B cell (primary cell): Measurements from ENCODE around the gene CTNNA2. TPM values are rescaled to one million over a fixed set of nuclear protein-coding genes. Genes with fewer than 3 reads are reported as not detected.

ENCODE experiments used
- ATAC-seq: fragments of 200-7000 bp; cut with Tn5 transposase; one replicate; pipeline ENCODE4 v1.10.0; 2021; ENCODE audit warnings: low read depth, mild to moderate bottlenecking, moderate number of reproducible peaks, moderate library complexity
- CTCF ChIA-PET: fragments of 350-600 bp; sonication (Branson Sonifier 250); formaldehyde crosslinking; loops from one replicate; lab custom pipeline; 2021; ENCODE audit warnings: antibody characterized with exemption, inconsistent platforms; lab: Charles Lee
- POLR2A ChIA-PET: fragments of 350-600 bp; sonication (Branson Sonifier 250); formaldehyde crosslinking; loops from one replicate; lab custom pipeline; 2021; ENCODE audit warnings: antibody characterized with exemption; lab: Charles Lee
- DNase-seq: peaks from one replicate; pipeline ENCODE4 v3.0.0; 2013
- H2AFZ ChIP-seq: 2 replicates; pipeline ENCODE4 v1.6.1; 2012; ENCODE audit warnings: mild to moderate bottlenecking, low read depth, low read length; ENCODE audit not compliant: insufficient read depth, poor library complexity, severe bottlenecking
- H3K27ac ChIP-seq, 2 donors: 1 replicate in 1 of 2; 2 replicates in 1 of 2; pipeline ENCODE4 v1.5.1; 2012 to 2013; ENCODE audit warnings: low read length in 2 of 2, mild to moderate bottlenecking in 2 of 2, moderate library complexity in 1 of 2
- H3K27me3 ChIP-seq, 4 experiments: fragments of 200-600 bp in 1 of 4; sonication (generic) in 1 of 4; replicated peaks in 1 of 4; 1 replicate in 2 of 4; 2 replicates in 2 of 4; pipeline versions ENCODE4 v1.6.1 to v1.7.0; 2013 to 2016; ENCODE audit warnings: low read length in 3 of 4, mild to moderate bottlenecking in 2 of 4, mixed read lengths in 1 of 4, moderate library complexity in 1 of 4; ENCODE audit not compliant: insufficient read depth in 4 of 4, control insufficient read depth in 3 of 4; ENCODE audit errors: control extremely low read depth in 1 of 4
- H3K36me3 ChIP-seq, 2 experiments: replicated peaks in 1 of 2; 1 replicate in 1 of 2; 2 replicates in 1 of 2; pipeline versions ENCODE4 v1.6.1 to v1.7.1; 2013; ENCODE audit warnings: low read length in 1 of 2; ENCODE audit not compliant: insufficient read depth in 2 of 2, control insufficient read depth in 1 of 2; ENCODE audit errors: control extremely low read depth in 1 of 2, extremely low read depth in 1 of 2
- H3K4me1 ChIP-seq, 2 donors: fragments of 200-600 bp in 1 of 2; sonication (generic) in 1 of 2; 1 replicate in 1 of 2; 2 replicates in 1 of 2; pipeline versions ENCODE4 v1.5.1 to v1.6.1; 2013 to 2017; ENCODE audit warnings: low read length in 2 of 2; ENCODE audit not compliant: control insufficient read depth in 2 of 2, insufficient read depth in 2 of 2
- H3K4me2 ChIP-seq: replicated peaks from 2 replicates; pipeline ENCODE3; 2012; ENCODE audit warnings: mild to moderate bottlenecking, low read depth, low read length; ENCODE audit not compliant: poor library complexity, severe bottlenecking
- H3K4me3 ChIP-seq, 5 experiments: fragments of 200-600 bp in 1 of 5; sonication (generic) in 1 of 5; 1 replicate in 3 of 5; 2 replicates in 2 of 5; pipeline versions ENCODE4 v1.5.1 to v1.7.0; 2011 to 2016; ENCODE audit warnings: low read length in 4 of 5, mild to moderate bottlenecking in 4 of 5, low read depth in 2 of 5, control low read depth in 1 of 5, moderate library complexity in 1 of 5; ENCODE audit not compliant: insufficient read depth in 1 of 5; ENCODE audit errors: control extremely low read depth in 1 of 5, extremely low read depth in 1 of 5
- H3K79me2 ChIP-seq: fragments of 200-600 bp; sonication (generic); one replicate; pipeline ENCODE4 v1.6.0; 2016; ENCODE audit warnings: low read length; ENCODE audit not compliant: control insufficient read depth, insufficient read depth
- H3K9ac ChIP-seq: fragments of 200-600 bp; sonication (generic); 2 replicates; pipeline ENCODE4 v1.6.1; 2017; ENCODE audit warnings: mild to moderate bottlenecking, low read length, moderate library complexity
- H3K9me3 ChIP-seq, 3 donors: one replicate each; pipeline versions ENCODE4 v1.6.1 to v1.7.1; 2013; ENCODE audit warnings: low read length in 2 of 3; ENCODE audit not compliant: control insufficient read depth in 2 of 3, insufficient read depth in 1 of 3; ENCODE audit errors: control extremely low read depth in 1 of 3
- H4K20me1 ChIP-seq: 2 replicates; pipeline ENCODE4 v1.6.0; 2012; ENCODE audit warnings: mild to moderate bottlenecking, low read length; ENCODE audit not compliant: insufficient read depth, control insufficient read depth, poor library complexity, severe bottlenecking
- H3K27ac Mint-ChIP-seq: one replicate; pipeline ENCODE4 v1.8.0; 2021; ENCODE audit warnings: mixed read lengths
- H3K27me3 Mint-ChIP-seq: one replicate; pipeline ENCODE4 v1.8.0; 2021; ENCODE audit warnings: mixed read lengths
- H3K4me1 Mint-ChIP-seq: one replicate; pipeline ENCODE4 v1.8.0; 2021; ENCODE audit warnings: mixed read lengths
- H3K4me3 Mint-ChIP-seq: one replicate; pipeline ENCODE4 v1.8.0; 2021; ENCODE audit warnings: mixed read lengths
- H3K9me3 Mint-ChIP-seq: one replicate; pipeline ENCODE4 v1.8.0; 2022; ENCODE audit warnings: mixed read lengths; ENCODE audit not compliant: insufficient read depth
- CTCF ChIP-seq: fragments of 200-600 bp; IDR thresholded peaks from one replicate; pipeline ENCODE4 v1.8.0; 2022; ENCODE audit warnings: antibody characterized with exemption, mild to moderate bottlenecking
- EZH2 ChIP-seq: IDR thresholded peaks from 2 replicates; pipeline ENCODE4 v1.6.1; 2012; ENCODE audit warnings: borderline replicate concordance, low read depth, mild to moderate bottlenecking, moderate library complexity, low read length; ENCODE audit not compliant: insufficient read depth, poor library complexity, severe bottlenecking
- WGBS: methylation state at CpG from one replicate; pipeline ENCODE4 v1.1.5; 2013; ENCODE audit warnings: missing lambda C conversion rate; ENCODE audit not compliant: insufficient coverage; 5-methylcytosine and 5-hydroxymethylcytosine counted together
- intact Hi-C: fragments of 100-400 bp; cut with micrococcal nuclease; formaldehyde crosslinking; loops from one replicate; pipeline ENCODE4 v1.10.0; 2022
- polyA plus RNA-seq: library from polyadenylated mRNA; depleted of rRNA; stranded (reverse); fragments of >200 nt; gene quantifications from 2 replicates; pipeline ENCODE4 v1.2.3, GENCODE V29; 2012
- total RNA-seq, 2 donors: library from RNA; stranded (reverse); fragments of 120-200 nt in 1 of 2; gene quantifications; 1 replicate in 1 of 2; 2 replicates in 1 of 2; pipeline versions ENCODE4 v1.2.3 to v1.2.4, GENCODE V29; 2013 to 2022

CTNNA2 gene
- total and polyA plus RNA-seq, 2 donors (not counting 1 experiment from before 2014, with no cell fraction given), result not detected

- intact Hi-C loops, result no loop called here
- H3K36me3 ChIP-seq, result no peaks in the 10 kb centered on the region
- no peaks in the 10 kb centered on the region for H3K79me2 ChIP-seq
- no peak overlapping the region for H3K27ac ChIP-seq
- no peaks in the 10 kb centered on the region for H3K4me1 ChIP-seq
- H3K27ac Mint-ChIP-seq, result no peak overlapping the region
- CTCF ChIA-PET, result no interaction called here
- POLR2A ChIA-PET, result no interaction called here
- no peak for ATAC-seq
- H3K4me2 ChIP-seq, result no peak overlapping the region
- H3K4me3 Mint-ChIP-seq, result no peak overlapping the region
- 86% methylated on average over 6 of the region's 7 CpGs for whole genome bisulfite sequencing
- H3K4me3 ChIP-seq, result no peak overlapping the region
- H3K9me3 ChIP-seq, result peaks cover 0 to 8% (median 0%) of the 10 kb centered on the region in 3 donors
- no peaks in the 10 kb centered on the region for H3K27me3 ChIP-seq
- peaks cover 2% of the 10 kb centered on the region for H3K9me3 Mint-ChIP-seq
- H3K27me3 Mint-ChIP-seq, result no peaks in the 10 kb centered on the region
- no peaks in the 10 kb centered on the region for H3K4me1 Mint-ChIP-seq
- no peak overlapping the region for H3K9ac ChIP-seq
- DNase-seq, result no peak
- no peaks in the 10 kb centered on the region for H4K20me1 ChIP-seq
- TF ChIP-seq EZH2 (no peak), CTCF (no peak)
- no peak overlapping the region for H2AFZ ChIP-seq
Observed at GRCh38 chr2:80529466-80530165, 1016.8 kb downstream of the CTNNA2 start.

GRCh38 chr2:80530442-80531064 is 1017.7 kb downstream of the CTNNA2 start:
- TF ChIP-seq CTCF (no peak), EZH2 (no peak)
- H3K27ac ChIP-seq, result no peak overlapping the region
- H3K27me3 ChIP-seq, result no peaks in the 10 kb centered on the region
- intact Hi-C loops, result no loop called here
- POLR2A ChIA-PET, result no interaction called here
- H3K4me2 ChIP-seq, result no peak overlapping the region
- WGBS, result 44% methylated on average over 3 of the region's 3 CpGs
- no peak overlapping the region for H3K4me3 ChIP-seq
- no peaks in the 10 kb centered on the region for H3K4me1 ChIP-seq
- Mint-ChIP-seq H3K4me1 (no peaks in the 10 kb centered on the region), H3K27ac (no peak overlapping the region), H3K9me3 (peaks cover 2% of the 10 kb centered on the region), H3K4me3 (no peak overlapping the region), H3K27me3 (no peaks in the 10 kb centered on the region)
- no peak overlapping the region for H3K9ac ChIP-seq
- peaks cover 0 to 8% (median 0%) of the 10 kb centered on the region in 3 donors for H3K9me3 ChIP-seq
- DNase-seq, result no peak
- no peaks in the 10 kb centered on the region for H3K36me3 ChIP-seq
- H3K79me2 ChIP-seq, result no peaks in the 10 kb centered on the region
- H2AFZ ChIP-seq, result no peak overlapping the region
- CTCF ChIA-PET, result no interaction called here
- no peaks in the 10 kb centered on the region for H4K20me1 ChIP-seq
- ATAC-seq, result no peak
